Epithelial cell of esophagus (primary cell): ENCODE data around the gene SH3BP5.

Source experiments
- DNase-seq: peaks from one replicate; pipeline ENCODE4 v3.0.0; 2010; ENCODE audit warnings: low read depth
- H3K4me3 ChIP-seq: 2 replicates; pipeline ENCODE4 v1.5.1; 2011; ENCODE audit warnings: mild to moderate bottlenecking, low read length, control low read depth
- TF ChIP-seq, protein P1 (sequence below): IDR thresholded peaks from 2 replicates; pipeline ENCODE4 v1.5.1; 2011; ENCODE audit warnings: low read depth, mild to moderate bottlenecking, low read length, control low read depth, inconsistent platforms; ENCODE audit not compliant: insufficient read depth; ENCODE audit errors: missing control alignments

SH3BP5 gene

DNA sequence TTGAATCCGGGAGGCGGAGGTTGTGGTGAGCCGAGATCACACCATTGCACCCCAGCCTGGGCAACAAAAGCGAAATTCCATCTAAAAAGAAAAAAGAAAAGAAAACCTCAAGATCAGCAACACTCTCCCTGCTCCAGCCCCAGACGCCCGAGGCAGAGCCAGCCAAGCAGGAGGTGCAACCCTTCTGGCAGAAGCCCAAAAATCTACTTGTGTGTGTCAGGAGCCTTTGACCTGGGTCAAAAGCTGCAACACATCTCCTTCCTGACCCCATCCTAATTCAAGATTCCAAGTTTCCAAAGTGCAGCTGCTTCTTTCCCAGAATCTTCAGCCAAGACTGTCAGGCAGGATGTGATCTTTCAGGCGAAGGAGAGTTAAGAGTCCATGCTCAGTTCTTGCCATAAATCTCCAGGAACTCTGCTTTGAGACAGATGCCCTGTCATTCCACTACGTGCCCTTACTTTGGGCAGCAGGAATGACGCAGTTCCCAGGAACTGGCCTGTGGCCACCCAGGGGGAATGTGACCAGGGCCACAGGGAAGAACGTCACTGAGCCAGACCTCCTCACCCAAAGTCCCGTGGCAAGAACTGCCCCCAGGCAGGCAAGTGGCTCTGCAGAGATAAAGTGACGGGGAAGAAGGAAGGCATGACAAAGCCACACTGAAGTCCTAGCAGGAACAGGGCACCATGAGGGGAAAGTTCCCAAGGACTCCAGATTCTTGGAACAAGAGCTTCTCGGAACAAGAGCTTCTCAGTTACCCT is 39.4 kb downstream of the SH3BP5 start:
- TF ChIP-seq, protein P1, sequence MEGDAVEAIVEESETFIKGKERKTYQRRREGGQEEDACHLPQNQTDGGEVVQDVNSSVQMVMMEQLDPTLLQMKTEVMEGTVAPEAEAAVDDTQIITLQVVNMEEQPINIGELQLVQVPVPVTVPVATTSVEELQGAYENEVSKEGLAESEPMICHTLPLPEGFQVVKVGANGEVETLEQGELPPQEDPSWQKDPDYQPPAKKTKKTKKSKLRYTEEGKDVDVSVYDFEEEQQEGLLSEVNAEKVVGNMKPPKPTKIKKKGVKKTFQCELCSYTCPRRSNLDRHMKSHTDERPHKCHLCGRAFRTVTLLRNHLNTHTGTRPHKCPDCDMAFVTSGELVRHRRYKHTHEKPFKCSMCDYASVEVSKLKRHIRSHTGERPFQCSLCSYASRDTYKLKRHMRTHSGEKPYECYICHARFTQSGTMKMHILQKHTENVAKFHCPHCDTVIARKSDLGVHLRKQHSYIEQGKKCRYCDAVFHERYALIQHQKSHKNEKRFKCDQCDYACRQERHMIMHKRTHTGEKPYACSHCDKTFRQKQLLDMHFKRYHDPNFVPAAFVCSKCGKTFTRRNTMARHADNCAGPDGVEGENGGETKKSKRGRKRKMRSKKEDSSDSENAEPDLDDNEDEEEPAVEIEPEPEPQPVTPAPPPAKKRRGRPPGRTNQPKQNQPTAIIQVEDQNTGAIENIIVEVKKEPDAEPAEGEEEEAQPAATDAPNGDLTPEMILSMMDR: no peak
- no peak overlapping the region for H3K4me3 ChIP-seq
- no peak for DNase-seq

DNA sequence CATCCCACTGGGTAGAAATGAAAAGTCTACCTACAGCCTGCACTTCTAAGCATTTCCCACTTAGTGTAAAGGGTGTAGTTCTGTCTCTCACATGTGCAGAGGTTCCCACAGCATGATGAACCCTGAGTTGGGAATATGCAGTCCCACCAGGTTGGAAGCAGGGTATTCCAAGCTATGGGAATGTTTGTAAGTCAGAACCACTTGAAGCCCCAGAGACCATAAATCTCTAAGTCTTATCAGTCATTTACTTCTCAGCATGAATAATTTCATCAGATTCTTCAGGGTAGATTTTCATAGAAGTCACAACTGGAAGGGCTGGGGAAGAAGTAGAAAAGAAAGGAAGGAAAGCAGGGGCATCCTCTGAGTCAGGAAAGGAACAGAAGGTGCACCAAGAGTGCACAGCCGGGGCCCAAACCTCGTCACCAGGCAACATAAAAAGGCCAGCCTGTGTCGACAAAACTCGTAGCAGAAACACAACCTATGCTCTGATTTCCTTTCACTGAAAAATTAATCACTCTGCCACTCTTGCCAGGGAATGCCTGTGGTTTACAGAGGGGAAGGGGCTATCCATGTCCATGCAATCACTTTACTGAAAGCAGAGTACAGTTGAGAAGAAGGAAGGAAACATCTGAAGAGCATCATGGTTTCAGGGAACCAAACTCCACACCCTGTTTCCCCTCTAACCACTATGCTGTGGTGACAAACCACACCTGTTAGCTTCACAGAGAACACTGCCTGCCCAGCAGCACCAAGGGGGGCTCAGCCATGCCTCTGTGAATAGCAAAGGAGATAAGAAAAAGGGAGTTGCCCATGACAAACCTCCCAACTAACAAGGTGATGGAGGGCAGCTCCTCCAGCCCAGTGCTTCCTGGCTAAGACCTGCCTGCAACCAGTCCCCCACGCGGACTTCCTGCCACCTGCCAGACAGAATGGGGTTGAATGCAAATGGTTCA is 40.5 kb downstream of the SH3BP5 start:
- H3K4me3 ChIP-seq: no peak overlapping the region
- TF ChIP-seq, protein P1: no peak
- no peak for DNase-seq

GRCh38 chr3:15290736-15291135 is 41.6 kb downstream of the SH3BP5 start:
- no peak overlapping the region for H3K4me3 ChIP-seq
- TF ChIP-seq, protein P1: no peak
- DNase-seq: no peak

GRCh38 chr3:15289661-15290060 is 42.7 kb downstream of the SH3BP5 start:
- DNase-seq: no peak
- TF ChIP-seq, protein P1: no peak
- H3K4me3 ChIP-seq: no peak overlapping the region

- no peak overlapping the region for H3K4me3 ChIP-seq
- TF ChIP-seq, protein P1: no peak
- DNase-seq: no peak
These were observed 43.9 kb downstream of the SH3BP5 start for GRCh38 chr3:15288331-15289035.

GRCh38 chr3:15287565-15288330 is 44.6 kb downstream of the SH3BP5 start:
- TF ChIP-seq, protein P1: no peak
- no peak overlapping the region for H3K4me3 ChIP-seq
- peak; percentile 55 for DNase-seq
